GM18951 (cell line): Measurements from ENCODE around the gene FKBP3.

Experiments
- POLR2A ChIP-seq: IDR thresholded peaks from 4 replicates; pipeline ENCODE4 v1.6.1; 2011; ENCODE audit warnings: mild to moderate bottlenecking; ENCODE audit not compliant: insufficient read length, insufficient read depth; ENCODE audit errors: extremely low read depth
- in situ Hi-C: fragments of 300-500 bp; cut with MboI; formaldehyde crosslinking; loops from one replicate; pipeline ENCODE4 v1.12.0; 2022; ENCODE audit warnings: low sequenced_read_pairs, mixed read lengths, inconsistent platforms; ENCODE audit not compliant: unreplicated experiment

The FKBP3 gene

DNA sequence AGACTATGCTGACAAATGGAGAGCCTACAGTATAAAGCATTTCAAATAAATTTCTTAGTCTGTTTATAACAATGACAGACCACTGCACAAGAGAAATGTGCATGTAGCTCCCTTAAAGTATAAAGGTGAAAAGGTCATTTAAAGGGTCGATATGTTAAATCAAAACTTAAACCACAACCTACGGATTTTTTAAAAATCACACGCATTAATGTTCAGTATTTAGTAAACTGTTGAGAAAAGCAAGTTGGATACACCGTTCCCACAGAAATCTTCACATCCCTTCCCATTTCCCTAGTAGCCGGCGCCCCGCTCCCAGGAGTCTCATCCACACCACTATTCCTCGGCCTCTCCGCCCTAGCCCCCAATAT, 614 bp downstream of the FKBP3 start:
- in situ Hi-C loops: no loop called here
- no peak for TF ChIP-seq POLR2A

DNA sequence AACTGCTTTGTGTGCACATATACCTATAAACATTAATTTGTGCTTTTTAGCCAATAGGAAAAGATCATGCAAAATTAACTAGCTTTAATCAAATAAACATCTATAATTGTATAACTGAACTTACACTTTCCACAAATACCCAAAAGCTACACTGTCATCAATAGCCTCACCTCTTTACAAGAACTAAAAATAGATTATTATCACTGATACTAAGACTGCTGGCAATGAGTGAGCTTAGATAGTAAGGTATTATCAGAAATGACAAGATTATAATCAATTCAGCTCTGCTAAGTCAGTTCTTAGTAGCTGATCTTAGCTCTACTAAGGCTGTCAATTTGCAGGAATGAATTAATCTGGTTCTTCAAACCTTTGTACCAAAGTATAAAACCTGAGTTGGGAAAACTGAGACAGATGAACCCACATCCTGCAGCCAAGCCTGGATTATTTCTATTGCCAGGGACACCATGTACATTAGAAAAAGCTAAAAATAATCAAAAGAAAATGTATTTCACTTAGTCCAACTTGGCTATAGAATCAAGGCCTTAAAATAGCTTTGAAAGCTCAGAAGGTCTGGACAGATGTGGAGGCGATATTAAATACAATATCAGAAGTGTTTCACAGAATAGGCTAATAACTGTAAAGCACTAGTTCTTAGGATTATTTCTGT, 5.2 kb downstream of the FKBP3 start:
- TF ChIP-seq POLR2A: no peak
- in situ Hi-C loops: no loop called here

DNA sequence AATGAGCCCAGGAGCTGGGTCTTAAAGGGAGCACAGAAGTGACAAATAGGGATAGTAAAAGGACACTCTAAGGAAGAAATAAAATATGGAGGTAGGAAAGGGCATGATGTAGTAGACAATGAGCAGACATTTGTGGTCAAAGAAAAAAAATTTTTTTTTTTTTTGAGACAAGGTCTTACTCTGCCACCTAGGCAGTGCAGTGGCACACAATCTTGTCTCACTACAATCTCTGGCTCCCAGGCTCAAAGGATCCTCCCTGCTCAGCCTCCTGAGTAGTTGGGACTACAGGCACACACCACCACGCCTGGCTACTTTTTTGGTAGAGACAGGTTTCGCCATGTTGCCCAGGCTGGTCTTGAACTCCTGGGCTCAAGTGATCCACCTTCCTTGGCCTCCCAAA, 8.5 kb downstream of the FKBP3 start:
- in situ Hi-C loops: no loop called here
- no peak for TF ChIP-seq POLR2A

DNA sequence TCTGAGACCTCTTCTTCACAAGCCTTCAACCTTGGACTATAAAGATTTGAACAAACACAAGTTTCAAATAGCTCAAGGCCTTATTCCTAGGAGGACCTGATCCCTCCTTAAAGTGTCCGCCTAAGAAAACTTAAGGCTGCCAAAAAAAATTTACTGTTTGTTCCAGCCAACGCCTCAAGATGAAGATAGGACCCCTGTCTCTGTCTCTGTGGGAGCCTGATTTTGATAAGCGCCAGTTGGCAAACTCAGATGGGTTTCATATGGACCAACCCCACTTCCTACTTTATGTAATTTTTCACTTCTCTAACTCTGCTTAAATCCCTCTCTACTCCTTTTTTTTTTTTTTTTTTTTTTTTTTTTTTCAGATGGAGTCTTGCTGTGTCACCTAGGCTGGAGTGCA, 11.0 kb downstream of the FKBP3 start:
- in situ Hi-C loops: no loop called here

DNA sequence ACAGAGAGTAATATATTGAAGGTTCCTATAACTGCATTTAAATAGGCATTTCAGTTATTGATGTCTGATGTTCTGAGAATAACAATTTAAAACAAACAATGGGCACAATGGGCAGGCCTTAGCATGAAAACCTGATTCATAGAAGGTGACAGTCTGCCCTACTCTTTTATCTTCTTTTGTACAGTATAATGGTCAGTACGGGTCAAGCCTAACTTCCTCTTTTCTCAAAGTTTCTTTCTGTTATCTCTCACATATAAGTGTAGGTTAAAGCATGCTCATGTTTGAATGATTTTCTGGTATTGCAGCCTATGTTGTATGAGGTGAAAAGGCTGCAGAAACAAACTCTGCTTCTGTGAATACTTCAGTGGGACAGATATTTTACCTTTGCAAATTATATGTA, 14.2 kb downstream of the FKBP3 start:
- no peak for TF ChIP-seq POLR2A
- in situ Hi-C loops: no loop called here

More for the DNA sequence above, 11.0 kb downstream of the FKBP3 start:
- TF ChIP-seq POLR2A: no peak

DNA sequence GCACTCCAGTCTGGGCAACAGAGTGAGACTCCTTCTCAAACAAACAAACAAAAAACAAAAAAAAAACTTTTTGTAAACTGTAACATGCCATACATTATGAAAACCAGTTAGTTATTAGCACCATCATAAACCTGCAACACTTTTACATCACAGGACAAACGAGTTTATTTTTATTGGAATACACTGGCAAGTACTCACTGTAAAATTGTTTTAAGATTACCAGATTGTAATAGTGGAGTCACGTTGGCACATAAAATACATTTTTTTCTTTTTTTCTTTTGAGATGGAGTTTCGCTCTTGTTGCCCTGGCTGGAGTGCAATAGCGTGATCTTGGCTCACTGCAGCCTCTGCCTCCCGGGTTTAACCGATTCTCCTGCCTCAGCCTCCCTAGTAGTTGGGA, 15.7 kb downstream of the FKBP3 start:
- no peak for TF ChIP-seq POLR2A
- in situ Hi-C loops: no loop called here

DNA sequence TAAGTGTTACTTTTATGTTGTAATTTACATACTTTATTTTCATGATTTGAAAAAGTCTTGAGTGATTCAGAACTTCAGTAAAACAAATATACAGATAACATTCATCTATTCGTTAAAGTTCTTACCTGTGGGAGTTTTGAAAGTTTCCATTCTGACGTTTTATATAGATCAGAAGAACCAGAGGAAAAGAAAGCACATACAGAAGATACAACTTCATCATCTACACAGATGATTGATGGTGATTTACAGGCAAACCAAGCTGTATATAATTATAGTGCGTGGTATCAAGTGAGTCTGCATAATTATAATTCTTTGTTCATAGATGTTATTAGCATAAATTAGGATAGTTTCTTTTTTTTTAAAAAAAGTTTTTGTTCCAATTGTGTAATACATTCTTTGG, 20.0 kb downstream of the FKBP3 start:
- no peak for TF ChIP-seq POLR2A

DNA sequence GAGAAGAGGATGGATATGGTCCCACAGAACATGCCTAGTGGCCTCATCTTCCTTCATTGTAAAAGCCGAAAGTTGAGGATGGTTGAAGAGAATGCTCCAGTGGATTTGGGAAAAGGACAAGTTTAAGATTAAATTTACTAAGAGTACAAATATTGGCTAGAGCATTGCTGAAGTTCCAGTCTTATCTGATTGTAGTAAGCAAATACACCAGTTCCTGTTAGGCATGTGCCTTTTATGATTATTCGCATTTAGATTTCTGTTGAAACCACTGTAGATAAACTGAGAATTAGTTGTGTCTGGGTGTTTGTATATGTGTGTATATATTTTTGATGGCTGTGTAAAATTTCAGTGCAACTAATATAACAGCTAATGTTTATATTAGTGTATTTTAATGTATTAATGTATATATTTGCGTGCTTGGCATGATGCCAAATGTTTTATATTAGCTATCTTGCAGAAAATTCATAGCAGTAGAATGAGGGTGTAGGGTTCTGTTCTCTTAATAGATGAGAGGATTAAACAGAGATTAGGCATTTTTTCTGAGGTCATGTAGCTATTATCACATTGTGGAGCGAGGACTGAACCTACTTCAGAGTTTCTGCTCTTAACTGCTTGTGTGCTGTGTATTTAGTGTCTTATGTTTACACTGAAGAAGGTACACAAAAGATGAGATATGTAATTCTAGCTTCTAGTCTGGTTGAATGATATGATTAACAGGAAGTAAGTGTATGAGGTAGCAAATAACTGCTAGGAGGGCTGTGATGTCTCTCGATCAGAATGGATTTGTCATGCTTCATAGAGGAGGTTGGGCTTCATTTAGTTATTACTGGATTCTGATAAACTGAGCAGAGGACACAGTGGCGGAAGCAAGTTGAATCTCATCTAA, 21.1 kb downstream of the FKBP3 start:
- in situ Hi-C loops: no loop called here
- TF ChIP-seq POLR2A: no peak

More for the DNA sequence above, 20.0 kb downstream of the FKBP3 start:
- in situ Hi-C loops: no loop called here

DNA sequence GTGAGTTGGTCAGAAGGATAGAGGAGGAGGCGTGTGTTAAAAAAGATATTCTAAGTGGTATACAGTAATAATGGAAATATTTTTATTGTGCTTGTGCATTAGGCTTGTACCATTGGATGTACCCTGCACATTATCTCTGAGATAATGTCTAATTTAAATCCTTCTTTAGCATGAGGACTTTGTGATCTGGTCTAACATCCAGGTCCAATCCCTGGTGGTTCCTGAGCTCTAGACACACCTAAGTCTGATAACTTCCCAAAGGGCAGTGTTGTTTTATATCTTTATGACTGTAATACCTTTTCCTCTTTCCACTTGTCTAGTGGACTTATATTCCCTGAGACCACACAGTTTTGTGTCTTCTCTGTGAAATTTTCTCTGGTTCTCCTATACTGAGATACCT, 29.7 kb downstream of the FKBP3 start:
- no peak for TF ChIP-seq POLR2A
- in situ Hi-C loops: no loop called here

DNA sequence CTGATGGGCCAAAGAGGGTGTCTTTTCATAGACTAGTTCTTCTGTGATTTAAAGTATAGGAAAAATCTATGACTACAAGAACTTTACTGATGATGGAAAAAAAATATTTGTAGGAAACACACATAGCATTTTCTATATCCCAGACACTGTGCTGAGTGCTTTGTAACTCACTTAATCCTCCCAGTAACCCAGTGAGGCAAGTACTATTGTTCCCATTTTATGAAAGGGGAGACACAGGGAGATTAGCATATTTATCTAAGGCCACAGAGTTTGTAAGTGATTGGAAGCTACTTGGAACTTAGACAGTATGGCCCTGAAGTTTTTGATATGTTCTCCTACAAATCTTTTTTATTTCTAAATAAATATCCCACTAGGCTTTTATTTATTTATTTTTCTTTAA, 30.5 kb downstream of the FKBP3 start:
- in situ Hi-C loops: no loop called here
- TF ChIP-seq POLR2A: no peak

DNA sequence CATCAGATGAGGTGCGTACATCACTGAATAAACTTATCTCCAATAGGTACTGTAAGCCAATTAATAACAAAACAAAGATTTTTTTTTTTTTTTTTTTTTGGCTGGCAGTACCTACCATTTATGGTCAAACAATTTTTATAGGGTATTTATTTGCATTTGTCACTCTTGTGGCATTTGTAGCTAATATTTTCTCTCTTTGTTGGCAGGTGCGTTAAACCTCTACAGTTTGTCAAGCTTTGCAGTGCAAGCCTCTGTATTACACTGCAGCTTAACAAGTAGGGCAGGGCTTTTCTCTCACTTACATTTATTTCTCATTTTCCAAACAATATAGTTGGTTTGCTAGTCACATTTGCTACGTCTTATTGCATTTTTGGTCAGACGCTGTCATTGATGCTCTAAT, 38.1 kb downstream of the FKBP3 start:
- in situ Hi-C loops: no loop called here
- TF ChIP-seq POLR2A: no peak

DNA sequence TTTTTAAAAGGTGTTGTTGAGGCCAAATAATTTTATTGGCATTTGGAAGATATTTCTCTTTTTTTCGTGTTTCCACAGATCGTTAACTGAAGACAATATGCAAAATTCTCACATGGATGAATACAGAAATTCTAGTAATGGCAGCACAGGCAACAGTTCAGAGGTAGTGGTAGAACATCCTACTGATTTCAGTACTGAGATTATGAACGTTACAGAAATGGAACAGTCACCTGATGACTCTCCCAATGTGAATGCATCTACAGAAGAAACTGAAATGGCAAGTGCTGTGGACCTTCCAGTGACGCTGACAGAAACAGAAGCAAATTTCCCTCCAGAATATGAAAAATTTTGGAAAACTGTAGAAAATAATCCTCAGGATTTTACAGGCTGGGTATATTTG, 39.1 kb downstream of the FKBP3 start:
- in situ Hi-C loops: no loop called here
- TF ChIP-seq POLR2A: no peak

DNA sequence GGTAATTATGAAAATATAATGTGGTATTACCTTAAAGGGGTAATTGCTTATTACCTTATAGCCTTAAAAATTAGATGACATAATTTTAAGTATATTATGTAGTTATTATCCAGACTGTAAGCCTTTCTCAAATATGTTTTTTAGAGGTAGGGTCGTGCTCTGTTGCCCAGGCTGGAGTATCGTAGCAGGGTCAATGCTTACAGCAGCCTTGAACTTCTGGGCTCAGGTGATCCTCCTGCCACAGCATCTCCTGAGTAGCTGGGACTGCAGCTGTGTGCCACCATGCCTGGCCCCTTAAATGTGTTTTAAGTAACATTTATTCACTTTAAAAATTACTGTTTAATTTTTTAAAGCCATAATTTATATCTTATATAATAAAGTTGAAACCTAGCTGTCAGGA, 40.0 kb downstream of the FKBP3 start:
- in situ Hi-C loops: no loop called here
- no peak for TF ChIP-seq POLR2A

DNA sequence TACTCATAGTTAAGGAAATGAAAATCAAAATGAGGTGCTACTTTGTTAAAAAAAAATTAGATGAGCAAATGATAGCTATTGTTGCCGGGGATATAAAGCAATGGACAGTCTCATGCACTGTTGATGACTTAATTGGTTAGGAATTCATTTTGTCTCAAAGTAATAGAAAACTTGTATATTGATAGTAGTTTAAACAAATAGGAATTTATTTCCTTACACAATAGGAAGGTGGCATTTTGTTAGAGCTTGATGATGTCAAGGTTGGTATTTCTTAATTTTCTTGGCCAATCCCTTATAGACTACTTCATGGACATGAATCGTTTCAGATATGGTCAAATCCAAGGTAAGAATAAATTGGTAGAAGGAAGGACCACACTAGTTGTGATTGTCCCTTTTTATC, 42.6 kb downstream of the FKBP3 start:
- TF ChIP-seq POLR2A: no peak
- in situ Hi-C loops: no loop called here
